DMS53 treated with DMSO at 0.1 percent for 48 hours (cell line): ENCODE results near the gene KANSL3.

Experiments used
- DNase-seq: peaks from one replicate; lab custom pipeline; 2025; ENCODE audit not compliant: unreplicated experiment; lab: John Stamatoyannopoulos, UW

KANSL3 gene

DNA sequence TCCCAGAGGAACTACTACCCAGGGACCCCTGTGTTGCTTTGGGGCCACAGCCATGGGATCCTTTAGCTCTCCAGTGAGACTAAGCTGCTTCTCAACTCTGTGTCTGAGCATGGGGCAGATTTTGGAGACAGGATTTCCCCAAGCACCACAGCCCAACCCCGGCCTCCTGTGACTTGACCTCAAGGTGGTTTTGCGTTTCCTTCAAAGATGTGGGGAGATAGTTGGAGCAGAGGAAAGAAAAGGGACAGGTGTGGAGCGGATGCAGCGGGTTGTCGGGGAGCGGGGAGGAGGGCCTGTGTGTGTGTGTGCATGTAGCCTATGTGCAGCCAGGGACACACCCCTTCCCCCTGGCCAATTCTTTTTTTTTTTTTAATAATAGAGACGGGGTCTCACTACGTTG is 91.3 kb downstream of the KANSL3 start:
- no peak for DNase-seq

DNA sequence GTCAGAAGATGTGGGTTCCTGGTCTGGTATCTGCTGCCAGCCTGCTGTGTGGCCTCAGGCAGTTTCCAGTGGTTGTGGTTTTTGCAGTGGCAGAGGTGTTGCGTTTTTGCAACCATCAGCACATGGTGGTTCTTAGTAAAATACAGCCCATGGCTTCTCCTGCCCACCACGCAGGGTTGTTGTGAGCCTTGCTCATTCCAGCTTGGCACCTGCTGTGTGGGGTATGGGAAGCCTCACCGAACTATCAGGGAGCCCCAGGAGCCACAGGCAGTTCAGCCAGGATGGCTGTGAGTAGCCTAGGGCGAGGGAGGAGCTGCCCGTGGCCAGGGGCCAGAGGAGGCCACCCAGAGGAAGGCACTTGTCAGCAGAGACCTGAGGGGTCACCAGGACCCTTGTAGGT is 91.8 kb downstream of the KANSL3 start:
- no peak for DNase-seq
